ENCODE results near the gene SERPINA4.
"Not testable (repeated sequence)": the region's sequence is repeated elsewhere in the genome, so short reads cannot be mapped to it uniquely, and the experiment has no call there.

SERPINA4 gene

DNA sequence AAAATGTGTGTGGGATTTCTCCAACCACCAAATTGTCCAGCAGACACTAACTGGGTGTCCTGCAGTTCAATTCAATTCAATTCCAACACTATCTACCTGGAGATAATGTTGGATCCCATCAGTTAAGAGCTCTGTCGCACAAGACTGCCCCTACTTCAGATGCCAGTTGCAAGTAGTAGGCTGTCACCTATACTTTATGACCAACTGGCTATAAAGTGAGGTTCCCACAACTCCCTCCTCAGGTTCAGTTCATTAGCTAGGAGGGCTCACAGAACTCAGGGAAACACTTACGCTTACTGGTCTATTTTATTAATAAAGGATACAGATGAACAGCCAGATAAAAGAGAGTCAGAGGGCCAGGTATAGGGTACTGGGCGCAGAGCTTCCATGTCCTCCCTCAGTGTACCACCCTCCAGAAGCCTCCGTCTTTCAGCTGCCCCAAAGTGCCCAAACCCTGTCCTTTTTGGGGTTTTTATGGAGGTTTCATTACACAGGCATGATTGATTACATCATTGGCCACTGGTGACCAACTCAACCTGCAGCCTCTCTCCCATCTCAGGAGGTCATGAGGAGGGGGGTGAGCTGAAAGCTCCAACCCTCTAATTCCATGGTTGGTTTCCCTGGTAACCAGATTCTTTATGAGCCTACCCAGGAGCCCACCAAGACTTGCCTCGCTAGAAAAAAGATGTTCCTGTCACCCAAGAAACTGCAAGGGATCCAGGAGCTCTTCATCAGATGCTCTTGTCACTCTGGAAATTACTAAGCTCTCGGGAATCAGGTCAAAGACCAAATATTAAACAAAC lies 12.4 kb downstream of the SERPINA4 start:
- TF ChIP-seq, protein P1, sequence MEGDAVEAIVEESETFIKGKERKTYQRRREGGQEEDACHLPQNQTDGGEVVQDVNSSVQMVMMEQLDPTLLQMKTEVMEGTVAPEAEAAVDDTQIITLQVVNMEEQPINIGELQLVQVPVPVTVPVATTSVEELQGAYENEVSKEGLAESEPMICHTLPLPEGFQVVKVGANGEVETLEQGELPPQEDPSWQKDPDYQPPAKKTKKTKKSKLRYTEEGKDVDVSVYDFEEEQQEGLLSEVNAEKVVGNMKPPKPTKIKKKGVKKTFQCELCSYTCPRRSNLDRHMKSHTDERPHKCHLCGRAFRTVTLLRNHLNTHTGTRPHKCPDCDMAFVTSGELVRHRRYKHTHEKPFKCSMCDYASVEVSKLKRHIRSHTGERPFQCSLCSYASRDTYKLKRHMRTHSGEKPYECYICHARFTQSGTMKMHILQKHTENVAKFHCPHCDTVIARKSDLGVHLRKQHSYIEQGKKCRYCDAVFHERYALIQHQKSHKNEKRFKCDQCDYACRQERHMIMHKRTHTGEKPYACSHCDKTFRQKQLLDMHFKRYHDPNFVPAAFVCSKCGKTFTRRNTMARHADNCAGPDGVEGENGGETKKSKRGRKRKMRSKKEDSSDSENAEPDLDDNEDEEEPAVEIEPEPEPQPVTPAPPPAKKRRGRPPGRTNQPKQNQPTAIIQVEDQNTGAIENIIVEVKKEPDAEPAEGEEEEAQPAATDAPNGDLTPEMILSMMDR (IDR thresholded peaks at IDR 0.05) = no peak
- Histone ChIP-seq H3K27ac (no peak overlapping the region), H3K4me3 (no peak overlapping the region)
- DNase-seq (ENCODE audit: low spot score) = no peak

DNA sequence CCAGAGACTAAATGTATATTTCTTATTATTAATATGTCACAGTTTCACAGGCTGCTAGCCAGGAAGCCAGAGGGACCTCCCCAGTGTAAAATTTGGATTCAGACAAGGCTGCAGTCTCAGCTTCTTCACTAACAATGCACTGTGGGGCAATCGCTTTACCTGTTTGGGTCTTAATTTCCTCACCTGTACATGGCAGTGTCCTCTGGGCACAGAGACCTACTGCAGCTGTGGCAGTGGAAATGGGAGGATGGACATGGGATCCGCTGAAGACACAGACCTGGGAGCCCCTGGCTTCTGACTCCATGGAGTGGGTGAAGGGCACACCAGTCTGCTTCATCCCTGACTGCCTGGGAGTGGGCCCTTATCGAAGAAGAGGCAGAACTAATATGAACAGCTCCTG lies 13.1 kb downstream of the SERPINA4 start:
- Histone ChIP-seq H3K27ac (no peak overlapping the region), H3K4me3 (no peak overlapping the region)
- TF ChIP-seq, protein P1 (IDR thresholded peaks at IDR 0.05) = no peak
- peak; percentile 24 for DNase-seq (ENCODE audit: low spot score)

DNA sequence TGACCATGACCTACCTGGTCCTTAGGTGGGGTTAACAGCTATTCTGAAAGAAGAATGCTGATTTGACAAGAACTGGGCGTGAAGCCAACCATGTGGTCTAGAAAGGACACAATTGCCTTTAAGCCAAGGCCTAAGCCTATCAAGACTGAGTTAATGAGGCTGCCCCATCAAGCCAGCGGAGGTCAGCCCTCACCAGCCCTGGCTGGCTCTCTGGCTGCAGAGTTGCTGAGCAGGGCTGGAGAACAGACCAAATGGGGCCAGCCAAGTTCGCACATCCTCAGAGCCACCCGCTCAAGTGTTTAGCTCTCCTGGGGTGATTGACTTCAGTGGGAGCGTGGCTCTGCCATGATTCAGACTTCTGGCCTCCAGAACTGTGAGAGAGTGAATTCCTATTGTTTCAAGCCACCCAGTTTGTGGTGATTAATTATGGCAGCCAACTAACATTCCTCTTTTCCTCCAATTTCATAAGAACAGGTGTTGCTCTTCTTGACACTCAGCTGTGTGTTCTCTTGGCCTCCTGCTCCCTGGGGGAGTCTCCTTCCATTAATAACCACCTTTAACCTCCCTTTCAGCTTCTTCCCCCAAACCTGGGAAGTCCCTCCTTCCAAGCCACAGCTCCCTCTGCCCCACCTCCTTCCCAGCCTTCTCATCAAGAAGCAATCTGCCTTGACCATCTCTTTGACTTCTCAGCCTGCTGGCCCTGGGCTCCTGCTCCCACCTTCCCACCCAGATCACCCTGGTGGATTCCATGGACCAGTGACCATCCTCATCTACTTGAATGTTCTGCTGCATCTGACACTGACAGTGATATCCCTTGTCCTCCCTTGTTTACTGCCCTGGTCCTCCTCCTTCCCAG lies 14.7 kb downstream of the SERPINA4 start:
- DNase-seq (ENCODE audit: low spot score) = peak; percentile 33
- Histone ChIP-seq H3K27ac (no peak overlapping the region), H3K4me3 (no peak overlapping the region)
- TF ChIP-seq, protein P1 (IDR thresholded peaks at IDR 0.05) = no peak

DNA sequence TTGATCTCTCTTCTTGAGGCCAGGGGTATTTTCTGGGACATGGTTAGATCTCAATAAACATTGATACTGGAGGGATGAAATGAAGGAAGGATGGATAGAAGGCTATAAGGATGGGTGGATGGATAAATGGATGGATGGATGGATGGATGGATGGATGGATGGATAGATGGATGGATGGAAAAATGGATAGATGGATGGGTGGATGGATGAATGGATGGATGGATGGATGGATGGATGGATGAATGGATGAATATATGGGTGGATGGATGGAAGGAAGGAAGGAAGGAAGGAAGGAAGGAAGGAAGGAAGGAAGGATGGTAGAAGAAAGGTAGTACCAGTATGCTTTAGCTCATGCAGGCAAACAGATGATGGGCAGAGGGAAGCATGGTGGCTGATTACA lies 16.2 kb downstream of the SERPINA4 start:
- H3K27ac ChIP-seq; DNase-seq (ENCODE audit: low spot score); H3K4me3 ChIP-seq: not testable (repeated sequence)

DNA sequence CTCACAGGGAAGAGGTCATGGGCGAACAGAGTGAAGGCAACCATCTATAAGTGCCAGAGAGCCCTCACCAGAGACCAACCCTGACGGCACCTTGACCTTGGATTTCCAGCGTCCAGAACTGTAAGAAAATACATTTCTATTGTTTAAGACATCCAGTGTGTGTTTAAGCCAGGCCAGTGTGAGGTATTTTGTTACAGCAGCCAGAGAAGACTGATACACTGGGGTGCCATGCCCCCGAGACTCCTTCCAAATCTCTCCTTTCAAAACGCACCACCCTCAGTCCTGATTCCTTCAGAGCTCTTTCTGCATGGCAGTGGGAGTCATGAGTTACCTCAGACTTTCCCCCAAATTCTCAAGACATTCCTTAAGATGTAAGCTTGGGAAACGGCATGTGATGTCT lies 17.5 kb downstream of the SERPINA4 start:
- Histone ChIP-seq H3K27ac (no peak overlapping the region), H3K4me3 (no peak overlapping the region)
- DNase-seq (ENCODE audit: low spot score) = no peak
- TF ChIP-seq, protein P1 (IDR thresholded peaks at IDR 0.05) = no peak

DNA sequence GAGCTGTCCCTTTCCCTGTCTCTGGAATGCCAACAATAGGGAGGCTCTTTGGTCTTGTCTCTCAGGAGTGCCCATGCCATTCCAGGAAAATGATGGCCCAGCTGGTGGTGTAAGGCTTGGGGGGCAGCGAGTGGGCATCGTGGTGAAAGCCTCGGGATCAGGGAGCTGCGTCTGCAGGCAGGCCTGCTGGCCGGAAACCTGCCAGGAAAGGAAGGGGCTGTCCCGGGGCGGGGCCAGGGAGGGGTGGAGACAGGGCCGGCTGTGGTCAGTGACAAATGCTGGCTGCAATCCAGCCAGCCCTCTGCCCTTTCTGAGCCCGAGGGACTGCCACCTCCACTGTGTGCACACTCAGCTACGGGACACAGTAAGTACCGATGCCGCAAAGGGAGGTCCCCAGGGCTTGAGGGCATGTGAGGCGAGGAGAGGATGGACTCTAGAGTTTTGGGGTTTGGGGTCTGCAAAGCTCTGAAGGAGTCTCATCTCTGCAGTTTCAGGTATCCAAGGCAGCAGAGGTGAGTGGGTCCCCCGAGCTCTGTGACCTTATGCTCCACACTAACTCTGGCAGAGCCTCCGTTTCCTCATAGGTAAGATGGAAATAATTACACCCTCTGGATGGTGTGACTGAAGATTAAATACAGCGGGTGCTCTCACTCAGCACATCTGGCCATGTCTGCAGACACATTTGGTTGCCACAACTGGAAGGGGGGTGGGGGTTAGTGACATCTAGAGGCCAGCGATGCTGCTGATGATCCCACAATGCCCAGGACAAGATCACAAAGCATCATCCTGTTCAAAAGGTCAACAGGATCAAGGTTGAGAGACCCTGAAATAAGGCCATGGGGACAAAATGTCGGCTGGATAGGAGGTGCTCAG lies 20.1 kb downstream of the SERPINA4 start, which contains the start of gene SERPINA5:
SERPINA5 (plus strand) TSS at position 300 of the 873 bp plus-strand sequence. CDS start 5,937 bp downstream, outside the sequence.
- DNase-seq (ENCODE audit: low spot score) = no peak
- Histone ChIP-seq H3K27ac (peak within 1 kb of the TSS in 1 of 2 donors; percentile 68), H3K4me3 (peak within 1 kb of the TSS; percentile 6)
- TF ChIP-seq, protein P1 (IDR thresholded peaks at IDR 0.05) = no peak
